HEK293 (cell line): ENCODE results near the gene KCNQ1.

Experiments
- CTCF ChIA-PET: fragments of 350-600 bp; formaldehyde crosslinking; extraction: SDS; loops from one replicate; lab custom pipeline; 2021; ENCODE audit warnings: antibody characterized with exemption; lab: Yijun Ruan, JAX
- POLR2A ChIA-PET: fragments of 300-600 bp; formaldehyde crosslinking; extraction: SDS; loops from one replicate; lab custom pipeline; 2020; ENCODE audit warnings: antibody characterized with exemption, inconsistent platforms; lab: Yijun Ruan, JAX
- H3K27ac ChIP-seq: fragments of 200-500 bp; sonication (Bioruptor generic); 2 replicates; pipeline ENCODE4 v1.5.1; 2014; ENCODE audit warnings: low read depth, low read length, control low read depth, inconsistent platforms; ENCODE audit errors: extremely low read depth
- H3K36me3 ChIP-seq, 2 experiments: fragments of 200-500 bp in 1 of 2; sonication (Bioruptor generic) in 1 of 2; 1 replicate in 1 of 2; 2 replicates in 1 of 2; pipeline ENCODE4 v1.5.1; 2014 to 2017; ENCODE audit warnings: inconsistent platforms in 2 of 2, low read length in 2 of 2; ENCODE audit not compliant: control insufficient read depth in 2 of 2, insufficient read depth in 1 of 2
- H3K4me1 ChIP-seq: fragments of 200-500 bp; sonication (Bioruptor generic); 2 replicates; pipeline ENCODE4 v1.5.1; 2014; ENCODE audit warnings: mild to moderate bottlenecking, low read length, inconsistent platforms; ENCODE audit not compliant: control insufficient read depth, insufficient read depth
- H3K4me3 ChIP-seq: 2 replicates; pipeline ENCODE4 v1.5.1; 2011; ENCODE audit warnings: low read depth, mild to moderate bottlenecking, control low read depth, low read length, moderate library complexity
- H3K9me3 ChIP-seq: fragments of 200-500 bp; sonication (Bioruptor generic); 2 replicates; pipeline ENCODE4 v1.5.1; 2014; ENCODE audit warnings: low read depth, low read length, inconsistent platforms; ENCODE audit not compliant: control insufficient read depth, insufficient read depth
- GLI2 ChIP-seq: fragments of 450-650 bp; formaldehyde crosslinking; IDR thresholded peaks from 2 replicates; pipeline ENCODE4; 2017; ENCODE audit warnings: missing biosample characterization, missing genetic modification characterization, low read depth, borderline replicate concordance
- GLI4 ChIP-seq: fragments of 450-650 bp; formaldehyde crosslinking; IDR thresholded peaks from 2 replicates; pipeline ENCODE4 v1.5.1; 2016; ENCODE audit warnings: missing biosample characterization, missing genetic modification characterization
- KLF1 ChIP-seq: fragments of 450-650 bp; formaldehyde crosslinking; IDR thresholded peaks from 2 replicates; pipeline ENCODE4 v1.5.1; 2016; ENCODE audit warnings: missing biosample characterization, missing genetic modification characterization
- MYNN ChIP-seq: fragments of 450-650 bp; formaldehyde crosslinking; IDR thresholded peaks from 2 replicates; pipeline ENCODE4 v1.5.1; 2016; ENCODE audit warnings: missing biosample characterization, missing genetic modification characterization, borderline replicate concordance
- YY2 ChIP-seq: fragments of 450-650 bp; formaldehyde crosslinking; IDR thresholded peaks from 2 replicates; pipeline ENCODE4 v1.5.1; 2016; ENCODE audit warnings: missing biosample characterization, missing genetic modification characterization
- ZBTB49 ChIP-seq: fragments of 450-650 bp; formaldehyde crosslinking; IDR thresholded peaks from 2 replicates; pipeline ENCODE4 v1.5.1; 2016; ENCODE audit warnings: missing biosample characterization, missing genetic modification characterization, low read depth
- ZBTB8A ChIP-seq: fragments of 450-650 bp; formaldehyde crosslinking; IDR thresholded peaks from 2 replicates; pipeline ENCODE4 v1.5.1; 2016; ENCODE audit warnings: missing biosample characterization, missing genetic modification characterization
- ZNF121 ChIP-seq: fragments of 450-650 bp; formaldehyde crosslinking; IDR thresholded peaks from 2 replicates; pipeline ENCODE4 v1.5.1; 2016; ENCODE audit warnings: missing biosample characterization, missing genetic modification characterization
- ZNF138 ChIP-seq: fragments of 450-650 bp; formaldehyde crosslinking; IDR thresholded peaks from 2 replicates; pipeline ENCODE4 v1.5.1; 2016; ENCODE audit warnings: missing biosample characterization, missing genetic modification characterization, borderline replicate concordance
- ZNF2 ChIP-seq: fragments of 450-650 bp; formaldehyde crosslinking; IDR thresholded peaks from 2 replicates; pipeline ENCODE4 v1.5.1; 2016; ENCODE audit warnings: missing biosample characterization, missing genetic modification characterization
- ZNF202 ChIP-seq: fragments of 450-650 bp; formaldehyde crosslinking; IDR thresholded peaks from 2 replicates; pipeline ENCODE4 v1.5.1; 2016; ENCODE audit warnings: missing biosample characterization, missing genetic modification characterization, borderline replicate concordance
- ZNF311 ChIP-seq: fragments of 450-650 bp; formaldehyde crosslinking; IDR thresholded peaks from 2 replicates; pipeline ENCODE4 v1.5.1; 2017; ENCODE audit warnings: missing biosample characterization, missing genetic modification characterization, borderline replicate concordance
- ZNF394 ChIP-seq: fragments of 450-650 bp; formaldehyde crosslinking; IDR thresholded peaks from 2 replicates; pipeline ENCODE4 v1.5.1; 2016; ENCODE audit warnings: missing biosample characterization, missing genetic modification characterization, mild to moderate bottlenecking, moderate library complexity, borderline replicate concordance
- ZNF404 ChIP-seq: fragments of 450-650 bp; formaldehyde crosslinking; IDR thresholded peaks from 2 replicates; pipeline ENCODE4 v1.5.1; 2017; ENCODE audit warnings: missing biosample characterization, missing genetic modification characterization
- ZNF473 ChIP-seq: fragments of 450-650 bp; formaldehyde crosslinking; IDR thresholded peaks from 2 replicates; pipeline ENCODE4 v1.5.1; 2017; ENCODE audit warnings: missing biosample characterization, missing genetic modification characterization
- ZNF514 ChIP-seq: fragments of 450-650 bp; formaldehyde crosslinking; IDR thresholded peaks from 2 replicates; pipeline ENCODE4 v1.5.1; 2016; ENCODE audit warnings: missing biosample characterization, missing genetic modification characterization
- ZNF571 ChIP-seq: fragments of 450-650 bp; formaldehyde crosslinking; IDR thresholded peaks from 2 replicates; pipeline ENCODE4 v1.5.0; 2017; ENCODE audit warnings: missing biosample characterization, missing genetic modification characterization
- ZNF629 ChIP-seq: fragments of 450-650 bp; formaldehyde crosslinking; IDR thresholded peaks from 2 replicates; pipeline ENCODE4 v1.5.1; 2017; ENCODE audit warnings: missing biosample characterization, missing genetic modification characterization
- ZNF654 ChIP-seq: fragments of 450-650 bp; formaldehyde crosslinking; IDR thresholded peaks from 2 replicates; pipeline ENCODE4 v1.5.1; 2016; ENCODE audit warnings: low read depth, missing biosample characterization, missing genetic modification characterization
- ZNF677 ChIP-seq: fragments of 450-650 bp; IDR thresholded peaks from 2 replicates; pipeline ENCODE4 v1.5.0; 2018; ENCODE audit warnings: missing biosample characterization, mild to moderate bottlenecking, missing genetic modification characterization, moderate library complexity
- ZNF701 ChIP-seq: fragments of 450-650 bp; formaldehyde crosslinking; IDR thresholded peaks from 2 replicates; pipeline ENCODE4 v1.5.1; 2016; ENCODE audit warnings: missing biosample characterization, missing genetic modification characterization
- ZNF777 ChIP-seq: fragments of 450-650 bp; formaldehyde crosslinking; IDR thresholded peaks from 2 replicates; pipeline ENCODE4 v1.5.1; 2017; ENCODE audit warnings: missing biosample characterization, missing genetic modification characterization, borderline replicate concordance
- ZSCAN4 ChIP-seq: fragments of 450-650 bp; formaldehyde crosslinking; IDR thresholded peaks from 2 replicates; pipeline ENCODE4 v1.5.1; 2017; ENCODE audit warnings: missing biosample characterization, missing genetic modification characterization
- TF ChIP-seq, protein P1 (sequence below): fragments of 450-650 bp; formaldehyde crosslinking; IDR thresholded peaks from 2 replicates; pipeline ENCODE4 v1.5.1; 2016; ENCODE audit warnings: missing biosample characterization, missing genetic modification characterization
- TF ChIP-seq, protein P2 (sequence below): fragments of 450-650 bp; formaldehyde crosslinking; conservative IDR thresholded peaks from 2 replicates; pipeline ENCODE4 v1.5.1; 2016; ENCODE audit warnings: low read depth, missing biosample characterization, missing genetic modification characterization
- TF ChIP-seq, protein P3 (sequence below): fragments of 450-650 bp; formaldehyde crosslinking; IDR thresholded peaks from 2 replicates; pipeline ENCODE4 v1.5.1; 2017; ENCODE audit warnings: missing biosample characterization, missing genetic modification characterization

The KCNQ1 gene

GRCh38 chr11:2762031-2762380 is 317.2 kb downstream of the KCNQ1 start:
- H3K9me3 ChIP-seq: no peaks in the 10 kb centered on the region
- H3K27ac ChIP-seq: no peak overlapping the region
- no peaks in the 10 kb centered on the region for H3K4me1 ChIP-seq
- CTCF ChIA-PET: no interaction called here
- no peak overlapping the region for H3K4me3 ChIP-seq
- TF ChIP-seq ZNF571 (no peak), KLF1 (tag by site-specific recombination) (no peak), MYNN (tag by site-specific recombination) (no peak), ZNF629 (tag by site-specific recombination) (no peak), ZNF514 (tag by site-specific recombination) (no peak), ZNF777 (tag by site-specific recombination) (no peak), YY2 (tag by site-specific recombination) (no peak), ZNF311 (tag by site-specific recombination) (no peak), ZBTB49 (no peak), GLI2 (tag by site-specific recombination) (no peak), ZNF654 (tag by site-specific recombination) (no peak), ZSCAN4 (tag by site-specific recombination) (no peak), ZBTB8A (no peak), ZNF404 (tag by site-specific recombination) (no peak), ZNF677 (tag by site-specific recombination) (no peak), ZNF202 (tag by site-specific recombination) (no peak), ZNF2 (tag by site-specific recombination) (no peak), GLI4 (tag by site-specific recombination) (no peak), ZNF121 (tag by site-specific recombination) (no peak)
- TF ChIP-seq, protein P1, sequence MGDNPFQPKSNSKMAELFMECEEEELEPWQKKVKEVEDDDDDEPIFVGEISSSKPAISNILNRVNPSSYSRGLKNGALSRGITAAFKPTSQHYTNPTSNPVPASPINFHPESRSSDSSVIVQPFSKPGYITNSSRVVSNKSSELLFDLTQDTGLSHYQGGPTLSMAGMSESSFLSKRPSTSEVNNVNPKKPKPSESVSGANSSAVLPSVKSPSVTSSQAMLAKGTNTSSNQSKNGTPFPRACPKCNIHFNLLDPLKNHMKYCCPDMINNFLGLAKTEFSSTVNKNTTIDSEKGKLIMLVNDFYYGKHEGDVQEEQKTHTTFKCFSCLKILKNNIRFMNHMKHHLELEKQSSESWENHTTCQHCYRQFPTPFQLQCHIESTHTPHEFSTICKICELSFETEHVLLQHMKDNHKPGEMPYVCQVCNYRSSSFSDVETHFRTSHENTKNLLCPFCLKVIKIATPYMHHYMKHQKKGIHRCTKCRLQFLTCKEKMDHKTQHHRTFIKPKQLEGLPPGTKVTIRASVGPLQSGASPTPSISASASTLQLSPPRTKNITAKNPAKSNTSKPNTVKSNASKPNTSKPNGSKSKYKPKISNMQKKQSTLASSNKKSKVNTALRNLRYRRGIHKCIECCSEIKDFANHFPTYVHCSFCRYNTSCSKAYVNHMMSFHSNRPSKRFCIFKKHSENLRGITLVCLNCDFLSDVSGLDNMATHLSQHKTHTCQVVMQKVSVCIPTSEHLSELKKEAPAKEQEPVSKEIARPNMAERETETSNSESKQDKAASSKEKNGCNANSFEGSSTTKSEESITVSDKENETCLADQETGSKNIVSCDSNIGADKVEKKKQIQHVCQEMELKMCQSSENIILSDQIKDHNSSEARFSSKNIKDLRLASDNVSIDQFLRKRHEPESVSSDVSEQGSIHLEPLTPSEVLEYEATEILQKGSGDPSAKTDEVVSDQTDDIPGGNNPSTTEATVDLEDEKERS (tag by site-specific recombination): no peak
- H3K36me3 ChIP-seq: no peaks in the 10 kb centered on the region
- POLR2A ChIA-PET: no interaction called here

DNA sequence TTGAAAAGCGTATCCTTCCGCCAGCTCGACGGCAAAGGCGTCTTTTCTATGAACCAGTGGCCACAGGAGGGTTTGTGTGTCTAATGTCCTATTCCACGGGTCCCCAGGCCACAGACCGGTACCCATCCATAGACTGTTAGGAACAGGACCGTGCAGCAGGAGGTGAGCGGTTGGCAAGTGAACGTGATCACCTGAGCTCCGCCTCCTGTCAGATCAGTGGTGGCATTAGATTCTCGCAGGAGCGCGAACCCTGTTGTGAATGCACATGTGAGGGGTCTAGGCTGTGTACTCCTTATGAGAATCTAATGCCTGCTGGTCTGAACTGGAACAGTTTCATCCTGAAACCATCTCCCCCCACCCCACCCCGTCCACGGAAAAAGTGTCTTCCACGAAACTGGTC is 317.6 kb downstream of the KCNQ1 start:
- H3K4me3 ChIP-seq: no peak overlapping the region
- no peak overlapping the region for H3K27ac ChIP-seq
- ChIA-PET CTCF (no interaction called here), POLR2A (no interaction called here)
- no peaks in the 10 kb centered on the region for H3K4me1 ChIP-seq
- H3K36me3 ChIP-seq: no peaks in the 10 kb centered on the region
- no peaks in the 10 kb centered on the region for H3K9me3 ChIP-seq
- TF ChIP-seq, protein P2, sequence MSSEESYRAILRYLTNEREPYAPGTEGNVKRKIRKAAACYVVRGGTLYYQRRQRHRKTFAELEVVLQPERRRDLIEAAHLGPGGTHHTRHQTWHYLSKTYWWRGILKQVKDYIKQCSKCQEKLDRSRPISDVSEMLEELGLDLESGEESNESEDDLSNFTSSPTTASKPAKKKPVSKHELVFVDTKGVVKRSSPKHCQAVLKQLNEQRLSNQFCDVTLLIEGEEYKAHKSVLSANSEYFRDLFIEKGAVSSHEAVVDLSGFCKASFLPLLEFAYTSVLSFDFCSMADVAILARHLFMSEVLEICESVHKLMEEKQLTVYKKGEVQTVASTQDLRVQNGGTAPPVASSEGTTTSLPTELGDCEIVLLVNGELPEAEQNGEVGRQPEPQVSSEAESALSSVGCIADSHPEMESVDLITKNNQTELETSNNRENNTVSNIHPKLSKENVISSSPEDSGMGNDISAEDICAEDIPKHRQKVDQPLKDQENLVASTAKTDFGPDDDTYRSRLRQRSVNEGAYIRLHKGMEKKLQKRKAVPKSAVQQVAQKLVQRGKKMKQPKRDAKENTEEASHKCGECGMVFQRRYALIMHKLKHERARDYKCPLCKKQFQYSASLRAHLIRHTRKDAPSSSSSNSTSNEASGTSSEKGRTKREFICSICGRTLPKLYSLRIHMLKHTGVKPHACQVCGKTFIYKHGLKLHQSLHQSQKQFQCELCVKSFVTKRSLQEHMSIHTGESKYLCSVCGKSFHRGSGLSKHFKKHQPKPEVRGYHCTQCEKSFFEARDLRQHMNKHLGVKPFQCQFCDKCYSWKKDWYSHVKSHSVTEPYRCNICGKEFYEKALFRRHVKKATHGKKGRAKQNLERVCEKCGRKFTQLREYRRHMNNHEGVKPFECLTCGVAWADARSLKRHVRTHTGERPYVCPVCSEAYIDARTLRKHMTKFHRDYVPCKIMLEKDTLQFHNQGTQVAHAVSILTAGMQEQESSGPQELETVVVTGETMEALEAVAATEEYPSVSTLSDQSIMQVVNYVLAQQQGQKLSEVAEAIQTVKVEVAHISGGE (tag by site-specific recombination): no peak
- TF ChIP-seq ZNF394 (tag by site-specific recombination): no peak
- no peak for TF ChIP-seq ZNF701 (tag by site-specific recombination)
- no peak for TF ChIP-seq ZNF138 (tag by site-specific recombination)
- TF ChIP-seq GLI2 (tag by site-specific recombination): no peak
- TF ChIP-seq, protein P3, sequence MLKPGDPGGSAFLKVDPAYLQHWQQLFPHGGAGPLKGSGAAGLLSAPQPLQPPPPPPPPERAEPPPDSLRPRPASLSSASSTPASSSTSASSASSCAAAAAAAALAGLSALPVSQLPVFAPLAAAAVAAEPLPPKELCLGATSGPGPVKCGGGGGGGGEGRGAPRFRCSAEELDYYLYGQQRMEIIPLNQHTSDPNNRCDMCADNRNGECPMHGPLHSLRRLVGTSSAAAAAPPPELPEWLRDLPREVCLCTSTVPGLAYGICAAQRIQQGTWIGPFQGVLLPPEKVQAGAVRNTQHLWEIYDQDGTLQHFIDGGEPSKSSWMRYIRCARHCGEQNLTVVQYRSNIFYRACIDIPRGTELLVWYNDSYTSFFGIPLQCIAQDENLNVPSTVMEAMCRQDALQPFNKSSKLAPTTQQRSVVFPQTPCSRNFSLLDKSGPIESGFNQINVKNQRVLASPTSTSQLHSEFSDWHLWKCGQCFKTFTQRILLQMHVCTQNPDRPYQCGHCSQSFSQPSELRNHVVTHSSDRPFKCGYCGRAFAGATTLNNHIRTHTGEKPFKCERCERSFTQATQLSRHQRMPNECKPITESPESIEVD (tag by site-specific recombination): no peak
- TF ChIP-seq ZNF473 (tag by site-specific recombination): no peak
